ENCODE measurements around the gene SCYGR1.
"Not testable (repeated sequence)": the region's sequence is repeated elsewhere in the genome, so short reads cannot be mapped to it uniquely, and the experiment has no call there.

Gene SCYGR1, protein sequence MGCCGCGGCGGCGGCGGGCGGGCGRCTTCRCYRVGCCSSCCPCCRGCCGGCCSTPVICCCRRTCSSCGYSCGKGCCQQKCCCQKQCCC

DNA sequence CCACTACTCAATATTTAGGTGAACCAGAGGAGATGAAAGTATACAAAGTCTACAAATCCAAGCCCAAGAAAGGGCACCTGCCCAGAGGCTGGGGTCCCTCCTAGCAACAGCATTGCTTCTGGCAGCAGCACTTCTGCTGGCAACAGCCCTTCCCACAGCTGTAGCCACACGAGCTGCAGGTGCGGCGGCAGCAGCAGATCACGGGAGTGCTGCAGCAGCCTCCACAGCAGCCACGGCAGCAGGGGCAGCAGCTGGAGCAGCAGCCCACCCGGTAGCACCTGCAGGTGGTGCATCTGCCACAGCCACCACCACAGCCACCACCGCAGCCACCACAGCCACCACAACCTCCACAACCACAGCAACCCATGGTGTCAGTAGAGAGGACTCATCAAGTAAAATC lies at the start of gene SCYGR1:
Gene SCYGR1, minus strand, starts transcription at position 367 of the 400 bp plus-strand sequence. Its CDS starts 0 bp downstream, at position 367.
- not testable (repeated sequence) for DNase-seq

DNA sequence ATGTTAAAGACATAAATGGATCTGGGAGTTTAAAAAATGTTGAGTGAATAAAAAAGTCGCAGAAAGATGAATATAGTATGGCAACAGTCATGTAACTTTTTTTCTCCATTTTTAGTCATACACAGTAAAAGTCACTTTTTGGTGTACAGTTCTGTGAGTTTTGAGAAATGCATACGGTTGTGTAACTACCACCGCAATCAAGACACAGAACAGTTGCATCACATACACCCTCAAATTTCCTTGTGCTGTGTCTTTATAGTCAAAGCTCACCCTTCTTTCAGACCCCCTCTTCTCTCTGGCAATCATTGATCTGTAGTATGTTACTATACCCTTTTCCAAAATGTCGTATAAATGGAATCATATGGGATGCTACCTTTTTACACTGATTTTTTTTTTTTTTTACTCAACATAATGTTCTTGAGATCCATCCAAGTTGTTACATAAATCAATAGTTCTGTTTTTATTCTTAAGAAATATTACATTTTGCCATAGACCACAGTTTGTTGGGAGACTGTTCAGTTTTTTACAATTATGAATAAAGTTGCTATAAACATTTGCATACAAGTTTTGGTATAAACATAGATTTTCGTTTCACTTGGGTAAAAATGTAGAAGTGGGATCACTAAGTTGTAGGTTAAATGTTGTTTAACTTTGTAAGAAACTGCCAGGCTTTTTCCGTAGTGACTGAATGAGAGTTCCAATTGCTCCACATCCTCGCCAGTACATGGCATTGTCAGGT lies 48.9 kb upstream of the SCYGR1 start:
- DNase-seq: no peak

DNA sequence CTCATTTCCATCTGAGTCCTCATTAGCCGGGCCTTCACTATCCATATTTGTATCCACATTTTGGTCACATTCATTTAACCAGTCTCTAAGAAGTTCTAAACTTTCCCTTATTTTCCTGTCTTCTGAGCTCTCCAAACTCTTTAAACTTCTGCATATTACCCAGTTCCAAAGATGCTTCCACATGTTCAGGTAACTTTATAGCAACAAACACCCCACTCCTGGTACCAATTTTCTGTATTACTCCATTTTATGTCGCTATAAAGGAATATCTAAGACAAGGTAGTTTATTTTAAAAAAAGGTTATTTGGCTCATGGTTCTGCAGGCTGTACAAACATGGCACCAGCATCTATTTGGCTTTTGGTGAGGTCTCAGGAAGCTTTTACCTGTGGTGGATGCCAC lies 45.4 kb upstream of the SCYGR1 start:
- DNase-seq: no peak

DNA sequence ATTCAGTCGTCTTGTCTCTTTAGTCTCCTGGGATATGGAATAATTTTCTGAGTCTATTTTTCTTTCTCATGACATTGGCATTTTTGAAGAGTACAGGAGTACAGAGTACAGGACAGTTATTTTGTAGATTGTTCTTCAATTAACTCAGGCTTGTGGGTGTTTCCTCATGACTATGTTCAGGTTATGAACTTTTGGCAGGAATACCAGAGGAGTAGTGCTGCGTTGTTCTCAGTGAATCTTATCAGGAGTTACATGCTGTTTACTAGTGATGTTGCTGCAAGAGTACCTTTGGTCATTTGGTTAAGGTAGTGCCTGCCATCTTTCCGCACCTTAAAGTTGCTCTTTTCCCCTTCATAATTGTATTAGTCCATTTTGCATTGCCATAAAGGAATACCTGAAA lies 42.9 kb upstream of the SCYGR1 start:
- no peak for DNase-seq

DNA sequence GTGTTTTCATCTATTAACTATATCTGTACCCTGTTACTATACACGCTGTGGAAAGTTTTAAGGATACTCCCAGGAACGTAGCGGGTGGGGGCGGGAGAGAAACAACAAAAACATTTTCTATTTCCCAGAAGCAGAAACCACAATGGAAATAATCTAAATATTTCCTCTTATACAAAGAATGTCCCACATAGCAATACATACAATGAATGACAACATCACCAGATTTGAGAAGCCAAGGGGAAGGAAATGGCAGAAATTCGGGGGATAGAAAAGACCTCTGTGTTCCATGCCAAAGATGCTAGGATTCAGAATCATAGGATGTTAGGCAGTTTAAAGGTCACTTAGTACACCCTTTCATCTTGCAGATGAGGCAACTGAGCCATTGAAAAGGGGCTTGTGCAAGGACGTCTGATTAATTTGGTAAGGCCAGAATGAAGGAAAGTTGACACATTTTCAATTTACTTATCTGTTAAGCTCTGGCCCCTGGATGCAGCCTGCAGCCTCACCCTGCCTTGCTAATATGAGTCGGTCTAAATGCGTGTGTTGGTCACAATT lies 41.1 kb upstream of the SCYGR1 start:
- DNase-seq: no peak

DNA sequence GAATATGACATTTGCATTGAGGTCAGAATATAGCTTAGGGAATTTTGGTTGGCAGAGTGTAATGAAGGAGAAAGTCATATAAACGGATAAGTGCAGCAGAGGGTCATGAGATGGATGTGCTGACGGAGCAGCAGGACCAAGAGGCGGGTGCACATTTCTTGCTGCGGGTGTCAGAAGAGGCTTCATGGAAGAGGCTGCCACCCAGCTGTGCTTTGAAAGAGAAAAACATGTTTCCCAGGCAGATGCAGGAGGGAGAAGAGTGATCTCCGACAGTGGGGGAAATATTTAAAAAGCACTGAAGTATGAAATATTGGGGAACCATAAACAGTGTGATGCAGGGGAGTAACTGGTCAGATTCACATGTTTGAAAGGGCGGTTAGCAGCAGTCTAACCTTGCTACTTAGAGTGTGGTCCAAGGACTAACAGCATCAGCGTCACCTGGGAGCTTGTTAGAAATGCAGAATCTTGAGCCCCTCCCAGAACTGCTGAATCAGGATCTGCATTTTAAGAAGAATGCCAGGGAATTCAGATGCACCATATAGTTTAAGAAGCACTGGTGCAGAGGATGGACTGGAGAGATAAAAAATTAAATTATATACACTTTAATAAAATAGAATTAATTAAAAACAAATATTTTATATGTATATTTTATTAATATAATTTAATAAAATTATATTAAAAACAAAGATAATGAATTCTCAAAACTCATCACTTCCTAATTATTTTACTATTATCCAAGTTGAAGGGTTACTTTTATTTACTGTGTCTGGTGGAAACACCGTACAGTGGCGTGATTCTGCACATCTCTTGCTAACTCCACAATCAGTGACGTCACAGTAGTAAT lies 36.1 kb upstream of the SCYGR1 start:
- no peak for DNase-seq

DNA sequence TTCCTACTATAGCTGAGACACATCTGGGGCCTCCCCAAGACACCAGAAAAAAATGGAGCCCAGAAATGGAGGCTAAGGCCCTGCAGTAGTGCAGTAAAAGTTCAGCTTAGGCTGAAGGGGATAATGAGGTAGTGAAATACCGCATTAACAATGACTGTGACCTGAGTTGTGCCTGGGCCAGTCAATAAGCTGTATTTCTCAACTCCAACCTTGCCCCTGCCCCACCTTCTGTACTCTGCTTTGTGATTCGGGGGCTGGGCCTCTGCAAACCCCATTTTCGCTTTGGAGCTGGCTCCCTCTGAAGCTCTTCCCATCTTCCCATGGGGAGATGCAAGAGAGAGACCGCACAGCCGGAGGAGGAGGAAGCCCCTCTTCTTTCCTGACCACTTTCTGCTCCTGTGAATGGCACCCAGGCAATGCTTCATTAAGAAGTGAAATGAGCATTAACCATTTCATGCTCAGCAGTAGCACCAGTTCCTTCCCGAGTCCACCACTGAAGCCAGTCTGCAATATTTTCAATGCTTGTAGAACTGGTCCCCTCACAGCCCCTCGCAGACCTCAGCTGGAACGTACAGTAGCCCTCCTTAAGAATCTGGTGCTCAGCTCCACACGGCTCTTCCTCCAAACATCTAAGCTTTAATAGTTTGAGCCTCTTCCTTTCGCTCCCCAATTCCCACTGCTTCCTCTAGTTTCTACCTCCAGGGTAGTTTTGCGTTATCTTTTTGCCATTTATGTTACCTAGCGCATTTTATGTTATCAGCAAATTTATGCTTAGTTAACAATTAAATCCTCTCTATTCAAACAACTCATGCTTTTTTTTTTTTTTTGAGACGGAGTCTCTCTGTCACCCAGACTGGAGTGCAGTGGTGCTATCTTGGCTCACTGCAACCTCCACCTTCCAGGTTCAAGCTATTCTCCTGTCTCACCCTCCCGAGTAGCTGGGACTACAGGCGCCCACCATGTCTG lies 32.6 kb upstream of the SCYGR1 start:
- no peak for DNase-seq

DNA sequence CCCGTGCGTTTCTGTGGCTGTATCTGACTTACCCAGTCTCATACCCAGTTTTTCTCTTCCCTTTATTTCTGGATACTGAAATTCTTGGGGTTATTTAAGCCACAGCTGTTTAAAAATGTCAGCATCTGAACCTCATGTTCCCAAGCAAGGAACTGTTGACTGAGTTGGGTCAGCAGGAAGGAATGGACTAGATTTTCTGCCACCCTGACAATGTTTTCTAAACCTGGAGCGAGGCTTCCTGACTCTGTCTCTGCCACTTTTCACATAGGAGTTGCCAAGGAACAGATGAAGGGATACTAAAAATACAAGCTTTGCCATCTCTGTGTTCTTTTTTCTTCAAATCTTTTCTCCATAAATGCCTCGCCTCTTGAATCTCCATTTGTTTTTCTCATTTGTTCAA lies 29.0 kb upstream of the SCYGR1 start:
- DNase-seq: no peak

DNA sequence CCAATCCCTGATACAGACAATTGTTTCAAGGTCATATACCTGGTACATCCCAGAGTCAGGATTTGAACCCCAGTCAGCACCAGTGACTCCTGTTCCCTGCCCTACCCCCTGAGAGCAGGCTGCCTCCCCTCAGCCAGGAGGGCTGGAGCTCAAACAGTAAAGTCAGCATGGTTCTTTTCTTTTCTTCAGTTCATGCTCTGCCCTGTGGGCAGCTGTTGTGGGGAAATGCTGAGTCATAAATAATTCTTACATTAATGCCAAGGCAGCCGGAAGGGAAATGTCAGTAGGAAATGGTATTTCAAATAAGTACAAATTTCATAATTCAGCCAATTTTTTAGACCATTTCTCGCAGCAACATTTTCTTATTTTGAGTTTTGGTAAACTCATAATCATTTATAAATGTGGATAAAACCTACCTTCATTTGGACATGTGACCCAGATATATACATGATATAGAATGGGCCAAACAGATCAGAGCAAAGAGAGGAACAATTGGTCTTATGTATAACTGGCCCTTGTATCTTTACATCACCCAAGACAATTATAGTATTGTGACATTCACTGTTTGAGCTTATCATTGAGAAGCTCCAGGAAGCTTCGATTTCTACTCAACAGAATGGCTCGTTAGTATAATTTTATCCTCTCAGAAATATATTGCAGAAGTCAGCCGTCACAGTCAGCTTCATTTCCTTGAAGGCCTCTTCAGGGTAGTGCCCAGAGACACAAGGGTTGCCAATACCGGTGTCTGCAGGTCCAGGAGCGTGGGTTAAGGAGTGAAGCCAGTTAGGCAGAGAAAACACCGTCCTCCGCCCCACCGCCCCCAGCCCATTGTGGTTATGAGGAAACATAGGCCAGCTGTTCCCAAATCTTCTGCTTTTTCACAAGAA lies 28.0 kb upstream of the SCYGR1 start:
- DNase-seq: no peak

DNA sequence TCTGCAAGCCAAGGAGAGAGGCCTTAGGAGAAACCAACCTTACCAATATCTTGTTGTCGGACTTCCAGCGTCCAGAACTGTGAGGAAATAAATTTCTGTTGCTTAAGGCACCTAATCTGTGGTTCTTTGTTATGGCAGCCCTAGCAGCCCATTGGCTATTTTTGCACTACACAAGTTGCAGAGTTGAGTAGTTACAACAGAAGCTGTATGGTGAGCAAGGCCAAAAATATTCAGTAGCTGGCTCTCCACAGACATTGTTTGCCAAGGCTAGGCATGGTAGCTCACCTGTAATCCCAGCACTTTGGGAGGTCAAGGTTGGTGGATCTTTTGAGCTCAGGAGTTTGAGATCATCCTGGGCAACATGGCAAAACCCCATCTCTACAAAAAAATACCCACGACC lies 27.1 kb upstream of the SCYGR1 start:
- DNase-seq: no peak

DNA sequence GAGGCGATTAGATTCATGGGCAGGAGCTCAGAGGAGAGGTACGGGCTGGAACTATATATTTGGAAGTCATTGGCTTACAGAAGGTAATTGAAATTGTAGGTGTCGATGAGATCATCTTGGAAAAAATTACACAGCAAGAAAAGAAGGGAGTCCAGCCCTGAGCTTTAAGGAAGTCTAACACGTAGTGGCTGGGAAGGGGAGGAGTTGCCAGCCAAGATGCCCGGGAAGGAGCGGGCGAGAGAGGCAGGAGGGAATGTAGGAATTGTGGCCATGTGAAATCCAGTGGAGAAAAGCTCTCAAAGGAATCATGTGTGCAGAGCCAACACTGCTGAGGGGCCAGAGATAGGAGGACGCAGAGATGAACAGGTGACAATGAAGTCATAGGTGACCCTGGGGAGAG lies 25.6 kb upstream of the SCYGR1 start:
- DNase-seq: no peak

DNA sequence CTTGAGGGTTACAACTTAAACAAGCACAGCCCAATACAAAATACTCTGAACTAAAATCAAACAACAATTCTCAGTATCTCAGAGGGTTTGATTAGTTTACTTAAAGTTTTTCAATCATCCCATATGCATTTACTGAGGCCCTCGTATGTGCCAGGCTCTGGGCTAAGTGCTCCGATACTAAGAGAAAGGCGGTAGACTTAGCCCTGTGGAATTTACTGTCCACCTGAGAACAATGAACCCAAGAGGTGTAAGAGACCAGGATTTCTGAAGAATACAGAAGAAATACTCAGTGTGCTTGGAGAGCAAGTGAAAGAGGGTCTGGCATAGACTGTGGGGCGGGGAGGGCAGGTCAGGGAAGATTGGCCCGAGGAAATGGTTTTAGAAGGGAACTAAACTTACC lies 25.1 kb upstream of the SCYGR1 start:
- DNase-seq: no peak

DNA sequence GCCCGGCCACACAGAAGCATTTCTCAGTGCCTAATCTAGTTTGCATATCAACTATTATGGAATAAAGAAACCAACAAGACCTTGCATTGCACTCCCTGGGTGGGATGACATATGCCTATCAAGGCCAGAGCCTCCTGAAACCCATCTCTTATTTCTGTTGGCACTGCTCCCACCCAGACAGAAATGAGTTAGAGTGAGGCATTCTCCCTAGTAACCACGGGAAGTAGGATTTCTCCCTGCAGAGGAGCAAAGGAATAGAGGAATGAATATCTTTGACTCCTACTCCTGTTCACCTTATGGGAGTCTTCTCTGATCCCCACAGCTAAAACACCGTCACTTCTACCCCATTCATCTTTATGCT lies 24.2 kb upstream of the SCYGR1 start:
- no peak for DNase-seq

DNA sequence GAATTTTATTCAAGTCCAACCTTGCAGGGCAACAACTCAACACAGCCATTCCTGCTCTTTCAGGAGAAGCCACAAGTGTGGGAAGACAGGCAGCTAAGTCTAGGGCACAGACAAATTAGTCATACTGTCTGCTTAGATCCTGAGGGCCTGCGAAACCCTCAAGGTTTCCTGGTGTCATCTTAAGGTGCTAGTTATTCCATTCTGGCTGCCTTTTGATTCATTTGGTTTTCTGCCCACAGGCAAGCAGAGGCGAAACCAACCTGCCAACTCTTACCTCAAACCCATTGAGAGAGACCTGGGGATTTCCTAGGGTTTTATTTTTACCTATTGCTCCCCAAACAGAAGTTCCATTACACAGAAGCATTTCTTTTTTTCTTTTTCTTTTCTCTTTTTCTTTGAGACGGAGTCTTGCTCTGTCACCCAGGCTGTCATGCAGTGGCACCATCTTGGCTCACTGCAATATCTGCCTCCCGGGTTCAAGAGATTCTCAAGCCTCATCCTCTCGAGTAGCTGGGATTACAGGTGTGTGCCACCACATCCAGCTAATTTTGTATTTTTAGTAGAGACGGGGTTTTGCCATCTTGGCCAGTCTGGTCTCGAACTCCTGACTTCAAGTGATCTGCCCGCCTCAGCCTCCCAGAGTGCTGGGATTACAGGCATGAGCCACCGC lies 23.7 kb upstream of the SCYGR1 start:
- DNase-seq: no peak

DNA sequence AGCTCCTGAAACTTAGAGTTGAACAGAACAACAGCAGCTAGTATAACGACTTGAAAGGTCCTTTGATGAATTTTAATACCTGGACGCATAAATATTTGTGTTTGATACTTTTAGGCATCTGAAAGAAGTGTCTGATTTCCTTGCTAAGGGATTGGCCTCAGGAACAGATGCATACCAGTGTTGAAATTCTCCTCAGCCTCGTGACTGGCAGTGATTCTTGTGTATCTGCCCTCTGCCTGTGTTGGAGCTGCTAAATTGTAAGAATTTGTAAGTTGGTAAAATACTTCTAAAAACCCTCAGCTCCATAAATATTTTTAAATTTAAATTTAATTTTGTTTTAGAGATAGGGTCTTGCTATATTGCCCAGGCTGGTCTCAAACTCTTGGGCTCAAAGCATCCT lies 22.4 kb upstream of the SCYGR1 start:
- no peak for DNase-seq

DNA sequence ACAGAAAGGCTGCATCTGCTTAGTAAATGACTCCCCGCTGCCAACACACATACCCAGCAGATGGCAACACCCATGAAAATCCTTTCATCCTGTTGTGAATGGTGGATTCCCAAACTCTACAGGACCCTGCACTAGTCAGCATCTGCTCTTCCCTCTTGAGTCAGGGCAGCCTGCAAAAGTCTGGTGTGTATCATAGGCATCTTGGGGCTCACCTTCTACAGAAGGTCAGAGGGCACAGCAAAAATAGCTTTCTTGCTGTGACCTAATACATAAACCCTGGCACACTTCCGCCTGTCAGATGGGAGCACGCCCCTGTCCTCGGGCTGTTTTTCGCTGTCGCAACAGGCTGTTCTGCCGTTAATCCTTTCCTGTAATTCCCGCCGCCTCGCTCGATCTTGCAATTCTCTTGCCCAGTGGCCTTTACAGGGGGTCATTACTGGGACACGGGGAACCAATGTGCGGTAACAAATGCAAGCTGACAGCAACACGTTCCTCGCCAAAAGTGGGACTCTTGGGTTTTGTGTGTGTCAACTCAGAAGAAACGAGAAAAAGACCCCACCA lies 19.9 kb upstream of the SCYGR1 start:
- no peak for DNase-seq

DNA sequence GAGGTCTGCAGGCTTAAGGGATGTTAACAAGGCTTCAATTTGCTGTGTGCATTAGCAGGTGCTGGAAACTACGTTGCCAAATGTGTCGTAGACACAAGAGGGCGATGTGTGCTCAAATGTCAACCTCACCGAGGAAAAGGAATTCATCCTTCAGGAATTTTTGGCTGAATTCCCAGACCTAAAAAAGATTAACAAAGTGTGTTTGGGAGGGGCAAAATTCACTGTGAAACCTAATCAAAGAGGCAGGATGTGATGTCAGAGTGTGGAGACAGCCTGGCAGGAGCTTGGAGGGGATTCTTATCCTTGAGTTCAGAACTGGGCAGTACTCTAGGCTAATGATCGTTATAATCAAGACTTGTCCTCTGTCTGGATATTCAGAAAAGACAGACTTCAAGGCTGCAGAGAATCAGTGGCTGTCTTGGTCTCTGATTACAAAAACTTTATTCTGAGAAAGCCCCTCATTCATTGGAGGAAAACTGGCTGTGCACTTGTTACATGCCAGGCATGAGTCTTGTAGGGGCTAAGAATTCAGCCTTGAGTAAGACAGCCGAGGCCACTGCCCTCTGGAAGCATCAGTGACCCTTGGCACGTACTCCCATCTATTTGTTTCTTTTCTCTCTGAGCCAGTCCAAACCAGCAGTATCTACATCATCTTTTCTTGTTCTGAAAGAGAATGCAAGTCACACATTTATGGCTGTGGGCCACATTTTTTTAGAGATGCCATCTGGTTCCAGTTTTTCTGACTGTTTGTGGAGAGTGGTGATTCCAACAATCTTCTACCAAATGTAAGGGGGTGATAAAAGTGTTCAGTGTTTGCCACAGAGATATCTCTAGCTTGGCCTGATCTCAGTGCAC lies 18.7 kb upstream of the SCYGR1 start:
- DNase-seq: no peak

DNA sequence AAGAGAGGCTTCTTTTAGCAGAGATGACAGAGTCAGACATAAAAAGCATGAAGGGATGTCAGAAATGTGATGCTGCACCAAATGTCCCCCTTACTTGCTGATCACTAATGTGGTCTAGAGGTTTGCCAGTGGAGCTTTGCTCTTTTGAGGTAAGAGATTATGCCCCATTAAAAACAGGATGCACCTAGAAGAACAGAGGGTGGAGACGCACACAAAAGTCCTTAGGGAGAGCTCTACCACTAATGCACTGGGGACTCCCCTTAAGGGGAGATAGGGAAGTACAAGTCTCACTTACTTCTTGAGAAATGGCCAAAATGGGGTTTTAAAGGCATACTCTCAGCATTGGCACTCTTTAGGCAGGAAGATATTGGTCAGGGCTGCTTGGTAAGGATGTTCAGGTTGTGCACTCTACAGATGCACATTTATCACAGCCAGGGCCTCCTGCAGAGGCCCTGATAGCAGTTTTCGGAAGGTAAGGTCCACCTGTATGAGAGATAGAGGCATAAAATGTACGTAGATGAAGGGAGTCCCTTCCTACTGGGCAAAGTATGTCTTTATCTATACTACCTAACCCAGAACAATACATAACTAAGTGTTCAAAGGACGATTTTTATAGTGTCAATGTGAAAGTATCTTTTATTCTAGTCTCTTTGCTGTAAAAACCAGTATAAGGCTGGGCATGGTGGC lies 17.0 kb upstream of the SCYGR1 start:
- DNase-seq: no peak

DNA sequence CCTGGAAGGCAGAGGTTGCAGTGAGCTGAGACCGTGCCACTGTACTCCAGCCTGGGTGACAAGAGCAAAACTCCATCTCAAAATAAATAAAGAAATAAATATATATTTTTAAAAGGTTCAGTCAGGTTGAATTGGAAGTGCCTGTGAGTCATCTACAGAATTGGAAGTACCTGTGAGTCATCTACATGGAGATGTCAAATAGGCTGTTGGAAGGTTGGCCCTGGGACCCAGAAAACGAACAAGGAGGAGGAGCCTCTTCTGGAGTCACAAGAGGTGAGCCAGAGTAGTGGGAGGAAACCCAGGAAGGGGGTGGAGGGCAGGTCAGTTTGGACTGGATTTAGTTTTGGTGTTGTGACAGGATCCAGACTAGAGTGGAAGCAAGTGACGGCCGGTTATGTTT lies 15.2 kb upstream of the SCYGR1 start:
- no peak for DNase-seq

Data from activated T-cell treated with anti-CD3 and anti-CD28 coated beads, Interleukin-2, amount 50 U/mL, for 1 hour (primary cell).